ENCODE results near the gene AOPEP.

GRCh38 chr9:95085861-95086563, 359.5 kb downstream of the AOPEP start:
- TF ChIP-seq CTCF (IDR thresholded peaks at IDR 0.05) (no peak), POLR2A (IDR thresholded peaks at IDR 0.05) (no peak)

All from thyroid gland (tissue), 4 donors.